OCI-LY1 (cell line): ENCODE measurements around the gene TMEM272.

Source experiments
- H2AFZ ChIP-seq: fragments of 200-600 bp; sonication (generic), shearing (Covaris generic); 2 replicates; pipeline ENCODE4 v1.6.0; 2014; ENCODE audit warnings: antibody characterized with exemption, mild to moderate bottlenecking, low read length
- H3F3A ChIP-seq: fragments of 200-600 bp; sonication (generic), shearing (Covaris generic); 2 replicates; pipeline ENCODE4 v1.6.0; 2014; ENCODE audit warnings: mild to moderate bottlenecking, antibody characterized with exemption, low read length, moderate library complexity; ENCODE audit not compliant: insufficient read depth
- H3K27ac ChIP-seq: fragments of 200-600 bp; sonication (generic); 2 replicates; pipeline ENCODE4 v1.5.1; 2014; ENCODE audit warnings: low read length, mixed run types, mild to moderate bottlenecking, low read depth; ENCODE audit not compliant: poor library complexity, severe bottlenecking
- H3K27me3 ChIP-seq: fragments of 200-600 bp; sonication (generic); 2 replicates; pipeline ENCODE4 v1.6.0; 2014; ENCODE audit warnings: antibody characterized with exemption, mild to moderate bottlenecking, low read length, moderate library complexity; ENCODE audit not compliant: insufficient read depth
- H3K36me3 ChIP-seq: fragments of 200-600 bp; sonication (generic); 2 replicates; pipeline ENCODE4 v1.6.1; 2014; ENCODE audit warnings: mild to moderate bottlenecking, antibody characterized with exemption, low read length, moderate library complexity, mixed read lengths; ENCODE audit not compliant: insufficient read depth
- H3K4me1 ChIP-seq: fragments of 200-600 bp; sonication (generic); 2 replicates; pipeline ENCODE4 v1.5.1; 2014; ENCODE audit warnings: mild to moderate bottlenecking, low read length, moderate library complexity; ENCODE audit not compliant: insufficient read depth, severe bottlenecking
- H3K4me2 ChIP-seq: fragments of 200-600 bp; sonication (generic), shearing (Covaris generic); 2 replicates; pipeline ENCODE4 v1.6.1; 2014; ENCODE audit warnings: low read length
- H3K4me3 ChIP-seq: fragments of 200-600 bp; sonication (generic); 2 replicates; pipeline ENCODE4 v1.5.1; 2014; ENCODE audit warnings: low read length, low read depth, mild to moderate bottlenecking, mixed read lengths; ENCODE audit not compliant: poor library complexity, severe bottlenecking
- H3K79me2 ChIP-seq: fragments of 200-600 bp; shearing (Covaris generic); 2 replicates; pipeline ENCODE4 v1.6.1; 2016; ENCODE audit warnings: mixed run types, low read length, mixed read lengths; ENCODE audit not compliant: insufficient read depth
- H3K9ac ChIP-seq: fragments of 200-600 bp; sonication (generic), shearing (Covaris generic); 2 replicates; pipeline ENCODE4 v1.6.1; 2014; ENCODE audit warnings: mild to moderate bottlenecking, low read length, mixed read lengths
- H3K9me2 ChIP-seq: fragments of 200-600 bp; sonication (generic), shearing (Covaris generic); 2 replicates; pipeline ENCODE4 v1.6.1; 2014; ENCODE audit warnings: low read depth, mild to moderate bottlenecking, low read length, mixed read lengths
- H3K9me3 ChIP-seq: fragments of 200-600 bp; shearing (Covaris generic); 2 replicates; pipeline ENCODE4 v1.6.1; 2014; ENCODE audit warnings: low read length, mixed read lengths
- H4K20me1 ChIP-seq: fragments of 200-600 bp; sonication (generic), shearing (Covaris generic); 2 replicates; pipeline ENCODE4 v1.6.0; 2016; ENCODE audit warnings: mild to moderate bottlenecking, low read length; ENCODE audit not compliant: insufficient read depth
- CTCF ChIP-seq: fragments of 200-600 bp; sonication (generic), shearing (Covaris generic); IDR thresholded peaks from 2 replicates; pipeline ENCODE4 v1.5.1; 2017; ENCODE audit warnings: mild to moderate bottlenecking, antibody characterized with exemption, low read length, moderate library complexity, mixed read lengths
- EZH2 ChIP-seq: fragments of 200-600 bp; sonication (generic), shearing (Covaris generic); IDR thresholded peaks from 2 replicates; pipeline ENCODE4 v1.8.0; 2017; ENCODE audit warnings: borderline replicate concordance, mixed run types, mild to moderate bottlenecking, antibody characterized with exemption, low read length, moderate library complexity, mixed read lengths

Gene TMEM272

GRCh38 chr13:51829568-51829899 lies 15.4 kb downstream of the TMEM272 start:
- H3K4me1 ChIP-seq, result peaks cover 88% of the 10 kb centered on the region
- no peak for TF ChIP-seq EZH2
- no peak for TF ChIP-seq CTCF
- no peaks in the 10 kb centered on the region for H3K36me3 ChIP-seq
- H3F3A ChIP-seq, result no peaks in the 10 kb centered on the region
- H3K4me3 ChIP-seq, result peak overlapping the region; percentile 16
- H3K4me2 ChIP-seq, result peak overlapping the region; percentile 56
- peak overlapping the region; percentile 42 for H3K9ac ChIP-seq
- no peak overlapping the region for H2AFZ ChIP-seq
- H3K79me2 ChIP-seq, result no peaks in the 10 kb centered on the region
- no peaks in the 10 kb centered on the region for H4K20me1 ChIP-seq
- no peaks in the 10 kb centered on the region for H3K9me2 ChIP-seq
- H3K9me3 ChIP-seq, result no peaks in the 10 kb centered on the region
- no peaks in the 10 kb centered on the region for H3K27me3 ChIP-seq
- peak overlapping the region; percentile 97 for H3K27ac ChIP-seq

GRCh38 chr13:51828730-51829567 lies 16.0 kb downstream of the TMEM272 start:
- Histone ChIP-seq H3K4me3 (peak overlapping the region; percentile 16), H3K4me2 (peak overlapping the region; percentile 56), H3K79me2 (no peaks in the 10 kb centered on the region)

GRCh38 chr13:51827254-51827653 lies 17.7 kb downstream of the TMEM272 start:
- no peak overlapping the region for H3K4me3 ChIP-seq
- H3K4me2 ChIP-seq, result peak overlapping the region; percentile 56; the same call in 1 of the 2 replicates
- H3K27ac ChIP-seq, result peak overlapping the region; percentile 97

More at GRCh38 chr13:51828730-51829567, 16.0 kb downstream of the TMEM272 start:
- H2AFZ ChIP-seq, result no peak overlapping the region
- H3K9me3 ChIP-seq, result no peaks in the 10 kb centered on the region
- no peaks in the 10 kb centered on the region for H3K27me3 ChIP-seq
- peak overlapping the region; percentile 42; the same call in 1 of the 2 replicates for H3K9ac ChIP-seq
- H3F3A ChIP-seq, result no peaks in the 10 kb centered on the region
- H3K4me1 ChIP-seq, result peaks cover 94% of the 10 kb centered on the region
- no peaks in the 10 kb centered on the region for H4K20me1 ChIP-seq
- H3K27ac ChIP-seq, result peak overlapping the region; percentile 97
- H3K9me2 ChIP-seq, result no peaks in the 10 kb centered on the region
- H3K36me3 ChIP-seq, result no peaks in the 10 kb centered on the region
- TF ChIP-seq EZH2 (no peak), CTCF (no peak)

More at GRCh38 chr13:51827254-51827653, 17.7 kb downstream of the TMEM272 start:
- Histone ChIP-seq H4K20me1 (no peaks in the 10 kb centered on the region), H3K9me3 (no peaks in the 10 kb centered on the region), H2AFZ (no peak overlapping the region), H3F3A (no peaks in the 10 kb centered on the region), H3K36me3 (no peaks in the 10 kb centered on the region), H3K79me2 (no peaks in the 10 kb centered on the region), H3K4me1 (peaks cover 100% of the 10 kb centered on the region), H3K9me2 (no peaks in the 10 kb centered on the region), H3K27me3 (no peaks in the 10 kb centered on the region), H3K9ac (peak overlapping the region; percentile 42; the same call in 1 of the 2 replicates)
- no peak for TF ChIP-seq CTCF
